Hepatocyte (in vitro differentiated cells): Measurements from ENCODE around the gene RAB21.

ENCODE experiments used
- CTCF ChIP-seq: fragments of 200-600 bp; sonication (generic); IDR thresholded peaks from 2 replicates; pipeline ENCODE4 v1.5.1; 2016; ENCODE audit warnings: antibody characterized with exemption, mild to moderate bottlenecking; ENCODE audit not compliant: poor library complexity
- EZH2 ChIP-seq: fragments of 200-600 bp; sonication (generic); IDR thresholded peaks from 2 replicates; pipeline ENCODE4 v1.6.1; 2016; ENCODE audit warnings: antibody characterized with exemption, mild to moderate bottlenecking, borderline replicate concordance

- TF ChIP-seq CTCF (no peak), EZH2 (no peak)
Measured at GRCh38 chr12:71752891-71753290, 1.8 kb upstream of the RAB21 start.
